HG02973 (cell line): ENCODE data around the gene AP2A2.

Experiments used
- ATAC-seq: cut with Tn5 transposase; IDR thresholded peaks from one replicate; pipeline ENCODE4 v1.9.1; 2021; ENCODE audit warnings: moderate library complexity; ENCODE audit not compliant: unreplicated experiment

The AP2A2 gene

GRCh38 chr11:924406-925157 lies 1.1 kb upstream of the AP2A2 start:
- ATAC-seq: no peak

- ATAC-seq: no peak
These were observed 543 bp upstream of the AP2A2 start for GRCh38 chr11:925158-925495.

GRCh38 chr11:926341-926916 lies 759 bp downstream of the AP2A2 start:
- no peak for ATAC-seq

GRCh38 chr11:927871-928270 lies 2.2 kb downstream of the AP2A2 start:
- no peak for ATAC-seq

GRCh38 chr11:928786-929185 lies 3.1 kb downstream of the AP2A2 start:
- no peak for ATAC-seq

GRCh38 chr11:929405-929804 lies 3.7 kb downstream of the AP2A2 start:
- ATAC-seq: no peak

- no peak for ATAC-seq
These were observed 5.7 kb downstream of the AP2A2 start for GRCh38 chr11:931385-931784.

- ATAC-seq: no peak
These were observed 6.8 kb downstream of the AP2A2 start for GRCh38 chr11:932435-932834.

GRCh38 chr11:933142-933851 lies 7.6 kb downstream of the AP2A2 start:
- no peak for ATAC-seq

- ATAC-seq: no peak
These were observed 8.3 kb downstream of the AP2A2 start for GRCh38 chr11:933936-934335.

GRCh38 chr11:934527-934926 lies 8.9 kb downstream of the AP2A2 start:
- ATAC-seq: no peak

- no peak for ATAC-seq
These were observed 10.5 kb downstream of the AP2A2 start for GRCh38 chr11:936199-936598.

GRCh38 chr11:937841-938261 lies 12.2 kb downstream of the AP2A2 start:
- ATAC-seq: no peak

GRCh38 chr11:940496-941135 lies 14.9 kb downstream of the AP2A2 start:
- ATAC-seq: no peak

- ATAC-seq: no peak
These were observed 17.2 kb downstream of the AP2A2 start for GRCh38 chr11:942823-943222.

- ATAC-seq: no peak
These were observed 19.2 kb downstream of the AP2A2 start for GRCh38 chr11:944711-945470.

GRCh38 chr11:945986-946385 lies 20.3 kb downstream of the AP2A2 start:
- no peak for ATAC-seq

GRCh38 chr11:947744-948143 lies 22.1 kb downstream of the AP2A2 start:
- no peak for ATAC-seq

- ATAC-seq: no peak
These were observed 25.8 kb downstream of the AP2A2 start for GRCh38 chr11:951507-951906.

GRCh38 chr11:952406-953385 lies 27.0 kb downstream of the AP2A2 start:
- no peak for ATAC-seq
